GM10266 (cell line): ENCODE results near the gene DNAH11.

Experiments used
- DNase-seq: peaks from one replicate; pipeline ENCODE4 v3.0.0; 2012; ENCODE audit errors: extremely low spot score
- TF ChIP-seq, protein P1 (sequence below): IDR thresholded peaks from 2 replicates; pipeline ENCODE4 v1.5.1; 2012; ENCODE audit warnings: mild to moderate bottlenecking, low read depth; ENCODE audit not compliant: control insufficient read depth, insufficient read depth; ENCODE audit errors: missing control alignments

Gene DNAH11

DNA sequence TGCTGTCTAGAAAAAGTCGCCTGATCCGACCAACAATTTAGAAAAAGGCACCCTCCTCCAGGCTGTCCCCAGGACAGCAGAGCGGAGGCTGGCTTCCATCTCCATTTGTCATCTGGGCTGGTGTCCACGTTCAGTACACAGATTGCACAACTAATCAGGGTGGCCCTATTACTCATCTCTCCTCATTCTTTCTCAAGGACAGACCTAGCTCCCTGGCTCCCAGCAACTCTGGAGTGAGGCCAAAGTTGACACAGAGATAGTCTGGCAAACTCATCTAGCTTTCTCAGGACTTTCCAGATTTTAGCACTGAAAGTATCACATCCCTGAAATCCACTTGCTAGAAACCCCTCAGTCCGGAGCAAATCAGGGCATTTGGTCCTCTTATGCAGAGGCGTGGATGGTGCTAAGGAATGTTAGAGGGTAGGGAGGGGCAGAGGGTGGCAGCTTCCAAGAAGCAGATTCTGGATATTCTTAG is 75.1 kb downstream of the DNAH11 start:
- no peak for DNase-seq
- TF ChIP-seq, protein P1, sequence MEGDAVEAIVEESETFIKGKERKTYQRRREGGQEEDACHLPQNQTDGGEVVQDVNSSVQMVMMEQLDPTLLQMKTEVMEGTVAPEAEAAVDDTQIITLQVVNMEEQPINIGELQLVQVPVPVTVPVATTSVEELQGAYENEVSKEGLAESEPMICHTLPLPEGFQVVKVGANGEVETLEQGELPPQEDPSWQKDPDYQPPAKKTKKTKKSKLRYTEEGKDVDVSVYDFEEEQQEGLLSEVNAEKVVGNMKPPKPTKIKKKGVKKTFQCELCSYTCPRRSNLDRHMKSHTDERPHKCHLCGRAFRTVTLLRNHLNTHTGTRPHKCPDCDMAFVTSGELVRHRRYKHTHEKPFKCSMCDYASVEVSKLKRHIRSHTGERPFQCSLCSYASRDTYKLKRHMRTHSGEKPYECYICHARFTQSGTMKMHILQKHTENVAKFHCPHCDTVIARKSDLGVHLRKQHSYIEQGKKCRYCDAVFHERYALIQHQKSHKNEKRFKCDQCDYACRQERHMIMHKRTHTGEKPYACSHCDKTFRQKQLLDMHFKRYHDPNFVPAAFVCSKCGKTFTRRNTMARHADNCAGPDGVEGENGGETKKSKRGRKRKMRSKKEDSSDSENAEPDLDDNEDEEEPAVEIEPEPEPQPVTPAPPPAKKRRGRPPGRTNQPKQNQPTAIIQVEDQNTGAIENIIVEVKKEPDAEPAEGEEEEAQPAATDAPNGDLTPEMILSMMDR: no peak

DNA sequence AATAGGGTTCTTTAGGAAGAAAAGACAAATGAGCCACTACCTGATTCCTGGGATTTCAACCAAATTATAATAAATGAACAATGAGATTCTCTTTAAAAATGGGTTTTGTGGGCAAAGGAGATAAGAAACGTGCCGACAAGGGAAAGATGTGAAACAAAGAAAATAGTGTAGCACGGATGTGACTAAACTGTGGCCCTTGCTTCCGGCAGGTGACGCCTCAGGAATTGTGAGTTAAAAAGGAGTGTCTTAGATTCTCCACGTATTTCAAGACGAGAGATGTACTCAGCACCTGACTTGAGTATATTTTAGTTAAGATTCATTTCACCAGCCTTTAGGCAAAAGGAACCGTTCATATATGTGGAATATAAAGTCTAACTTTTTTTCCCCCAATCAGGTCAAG is 75.9 kb downstream of the DNAH11 start:
- DNase-seq: no peak
- TF ChIP-seq, protein P1: no peak

- TF ChIP-seq, protein P1: no peak
- DNase-seq: no peak
Measured at GRCh38 chr7:21620054-21620453, 77.2 kb downstream of the DNAH11 start.

DNA sequence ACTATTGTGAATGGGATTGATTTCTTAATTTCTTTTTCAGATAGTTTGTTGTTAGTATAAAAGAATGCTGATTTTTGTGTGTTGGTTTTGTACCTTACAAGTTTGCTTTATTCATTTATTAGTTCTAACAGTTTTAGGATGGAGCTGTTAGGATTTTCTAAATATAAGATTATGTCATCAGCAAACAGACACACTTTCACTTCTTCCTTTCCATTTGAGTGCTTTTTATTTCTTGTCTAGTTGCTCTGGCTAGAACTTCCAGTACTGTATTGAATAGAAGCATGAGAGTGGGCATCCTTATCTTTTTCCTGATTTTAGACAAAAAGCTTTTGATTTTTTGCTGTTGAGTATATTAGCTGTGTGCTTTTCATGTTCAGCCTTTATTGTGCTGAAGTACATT is 81.5 kb downstream of the DNAH11 start:
- no peak for DNase-seq
- TF ChIP-seq, protein P1: no peak

DNA sequence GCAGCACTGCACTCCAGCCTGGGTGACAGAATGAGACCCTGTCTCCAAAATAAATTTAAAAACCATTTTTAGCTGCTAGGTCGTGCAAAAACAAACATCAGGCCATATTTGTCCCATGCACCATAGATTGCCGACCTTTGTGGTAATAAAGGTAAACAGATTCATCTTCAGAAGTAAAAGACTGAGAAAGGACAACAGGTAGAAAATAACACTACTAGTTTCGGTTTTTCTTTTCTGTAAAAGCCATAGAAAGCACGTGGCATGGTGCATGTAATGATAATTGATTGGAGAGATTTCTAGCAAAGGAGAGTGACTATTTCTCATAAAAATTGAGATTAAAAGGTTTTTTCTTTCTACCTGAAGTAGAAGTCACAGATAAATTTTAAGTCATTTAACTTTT is 93.9 kb downstream of the DNAH11 start:
- TF ChIP-seq, protein P1: no peak
- no peak for DNase-seq

- TF ChIP-seq, protein P1: no peak
- DNase-seq: no peak
Measured at GRCh38 chr7:21639206-21639868, 96.5 kb downstream of the DNAH11 start.

GRCh38 chr7:21640105-21640504 is 97.3 kb downstream of the DNAH11 start:
- DNase-seq: no peak
- TF ChIP-seq, protein P1: no peak
